RKO (cell line): ENCODE results near the gene IL12RB2.
A peak's percentile ranks its signal among the peaks of the same experiment; 100 is the strongest.

Source experiments
- DNase-seq: peaks from one replicate; pipeline ENCODE4 v3.0.0-alpha.2; 2016; ENCODE audit warnings: low spot score

The IL12RB2 gene

DNA sequence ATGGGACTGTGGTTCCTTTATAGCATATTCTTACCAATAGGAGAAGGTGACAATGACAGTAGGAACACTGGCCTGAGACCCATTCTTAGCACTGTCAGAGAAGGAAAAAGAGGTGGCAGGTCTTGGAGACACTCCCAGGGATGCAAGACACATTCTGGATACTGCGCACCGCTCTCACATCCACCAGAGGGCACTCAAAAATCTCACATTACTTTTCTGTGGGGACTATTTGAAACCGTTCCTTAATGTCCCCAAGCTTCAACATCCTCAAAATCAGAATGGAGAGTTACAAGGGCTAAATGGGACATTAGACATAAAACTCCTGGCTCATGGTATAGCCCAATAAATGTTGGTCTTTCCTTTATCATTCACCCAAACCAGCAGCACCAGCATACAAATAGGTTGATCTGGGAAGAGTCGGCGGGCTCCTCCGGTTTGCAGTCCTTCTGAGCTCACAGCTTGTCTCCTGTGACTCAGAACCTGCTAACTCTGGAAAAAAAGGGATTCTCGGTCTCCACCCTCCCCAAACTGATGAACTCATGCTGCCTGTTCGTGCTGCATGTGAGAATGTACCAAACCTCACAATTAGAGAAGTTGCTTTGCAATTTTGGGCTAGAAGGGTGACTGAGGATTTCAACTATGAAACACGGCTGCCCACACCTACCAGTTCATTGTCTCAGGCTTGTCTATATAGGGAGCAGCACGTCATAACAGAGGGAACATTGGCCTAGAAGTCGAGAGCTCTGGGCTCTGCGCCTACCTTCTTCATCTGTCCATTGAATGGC is 40.2 kb downstream of the IL12RB2 start:
- peak; percentile 84 for DNase-seq

GRCh38 chr1:67348586-67349252 is 41.0 kb downstream of the IL12RB2 start:
- no peak for DNase-seq

DNA sequence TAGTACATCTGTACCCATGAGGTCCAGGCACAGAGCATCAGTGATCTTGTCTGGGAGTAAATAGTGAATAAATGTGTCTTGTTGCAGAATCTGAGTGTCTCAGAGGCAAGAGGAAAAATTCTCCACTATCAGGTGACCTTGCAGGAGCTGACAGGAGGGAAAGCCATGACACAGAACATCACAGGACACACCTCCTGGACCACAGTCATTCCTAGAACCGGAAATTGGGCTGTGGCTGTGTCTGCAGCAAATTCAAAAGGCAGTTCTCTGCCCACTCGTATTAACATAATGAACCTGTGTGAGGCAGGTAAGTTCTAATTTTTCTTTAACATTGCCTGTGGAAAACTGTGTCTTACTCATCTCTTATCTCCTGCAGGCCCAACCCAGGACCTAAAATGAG is 43.1 kb downstream of the IL12RB2 start:
- DNase-seq: no peak

DNA sequence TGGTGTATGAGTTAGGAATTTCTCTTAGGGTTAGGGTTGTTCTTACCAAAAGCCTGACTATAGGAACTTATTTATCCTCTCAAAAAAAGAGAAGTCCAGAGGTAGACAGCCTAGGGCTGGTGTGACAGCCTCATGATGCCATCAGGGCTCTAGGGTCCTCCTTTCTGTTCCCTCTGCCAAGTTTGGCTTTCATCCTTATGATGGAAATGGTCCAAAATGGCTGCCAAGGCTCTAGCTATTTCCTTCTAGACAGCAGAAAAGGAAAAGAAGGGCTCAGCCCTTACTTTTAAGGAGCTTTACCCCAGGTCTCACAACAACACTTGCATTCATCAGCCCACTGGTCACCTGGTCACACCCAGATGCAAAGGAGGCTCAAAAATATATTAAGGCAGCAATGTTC is 44.5 kb downstream of the IL12RB2 start:
- no peak for DNase-seq

GRCh38 chr1:67355745-67356424 is 48.2 kb downstream of the IL12RB2 start:
- DNase-seq: no peak

GRCh38 chr1:67359592-67359991 is 51.9 kb downstream of the IL12RB2 start:
- no peak for DNase-seq

DNA sequence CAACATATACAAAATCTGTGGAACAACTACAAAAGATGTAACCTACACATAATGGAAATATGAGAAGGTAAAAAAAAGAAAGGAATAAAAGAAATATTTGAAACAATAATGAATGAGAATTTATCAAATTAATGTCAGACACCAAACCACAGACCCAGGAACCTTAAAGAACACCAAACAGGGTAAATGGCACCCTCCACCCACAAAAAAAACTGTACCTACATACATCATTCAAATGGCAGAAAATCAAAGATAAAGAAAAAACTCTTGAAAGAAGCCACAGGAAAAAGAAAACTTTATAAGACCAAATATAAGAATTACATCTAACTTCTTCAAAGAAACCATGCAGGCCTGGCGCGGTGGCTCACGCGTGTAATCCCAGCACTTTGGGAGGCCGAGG is 54.0 kb downstream of the IL12RB2 start:
- DNase-seq: no peak

GRCh38 chr1:67367370-67368045 is 59.8 kb downstream of the IL12RB2 start:
- DNase-seq: no peak

DNA sequence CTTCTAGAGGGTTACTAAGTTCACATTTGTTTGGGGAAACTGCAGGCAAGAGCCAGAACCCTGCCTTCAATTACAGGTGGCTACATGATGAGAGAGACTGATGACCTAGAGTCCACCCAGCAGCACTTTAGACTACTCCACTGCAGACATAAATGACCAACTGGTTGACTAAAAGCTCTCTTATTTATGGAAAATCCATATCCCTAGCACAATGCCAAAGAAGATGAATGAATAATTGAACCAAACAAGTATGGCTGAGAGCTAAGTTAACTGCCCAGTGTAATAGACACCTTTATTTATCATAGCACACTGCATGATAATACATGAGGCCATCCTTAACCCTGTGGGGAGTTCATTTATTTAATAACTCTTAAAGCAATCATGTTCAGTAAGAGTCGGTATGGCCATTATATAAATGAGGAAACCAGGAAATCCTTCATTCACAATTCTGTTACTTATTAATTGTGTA is 60.4 kb downstream of the IL12RB2 start:
- no peak for DNase-seq

- no peak for DNase-seq
Measured at GRCh38 chr1:67371043-67371442, 63.4 kb downstream of the IL12RB2 start.

- DNase-seq: peak; percentile 20
Measured at GRCh38 chr1:67371681-67372080, 64.0 kb downstream of the IL12RB2 start.

DNA sequence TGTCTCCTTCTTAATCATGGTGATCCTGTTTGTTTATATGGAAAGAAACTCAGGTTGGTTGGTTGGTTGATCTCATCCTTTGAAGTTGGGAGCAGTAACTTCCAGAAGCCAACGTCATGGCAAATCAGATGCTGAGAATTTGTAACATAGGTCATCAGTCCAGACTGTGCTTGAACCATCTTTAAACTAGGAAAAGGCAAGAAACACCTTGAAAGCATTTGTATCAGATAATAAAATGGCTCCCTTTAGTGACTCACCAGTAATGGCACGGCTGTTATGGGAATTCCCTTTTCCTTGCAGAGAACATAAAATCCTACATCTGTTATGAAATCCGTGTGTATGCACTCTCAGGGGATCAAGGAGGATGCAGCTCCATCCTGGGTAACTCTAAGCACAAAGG is 64.5 kb downstream of the IL12RB2 start:
- DNase-seq: no peak

DNA sequence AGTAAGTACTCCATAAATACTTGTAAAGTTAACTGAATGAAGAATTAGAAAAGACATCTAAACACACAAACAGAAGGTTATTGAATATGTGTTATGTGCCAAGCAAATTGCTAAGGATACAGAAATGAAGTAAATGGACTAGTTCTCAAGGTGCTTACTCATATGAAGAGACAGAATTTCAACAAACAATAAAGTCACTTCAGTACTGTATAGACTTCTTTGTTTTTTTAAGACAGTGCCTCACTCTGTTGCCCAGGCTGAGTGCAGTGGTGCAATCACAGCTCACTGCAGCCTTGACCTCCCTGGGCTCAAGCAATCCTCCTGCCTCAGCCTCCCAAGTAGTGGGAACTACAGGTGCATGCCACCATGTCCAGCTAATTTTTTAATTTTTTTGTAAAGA is 65.2 kb downstream of the IL12RB2 start:
- no peak for DNase-seq

- no peak for DNase-seq
Measured at GRCh38 chr1:67376381-67376780, 68.7 kb downstream of the IL12RB2 start.

GRCh38 chr1:67377253-67377652 is 69.6 kb downstream of the IL12RB2 start:
- DNase-seq: no peak

- DNase-seq: no peak
Measured at GRCh38 chr1:67381154-67381553, 73.5 kb downstream of the IL12RB2 start.

- DNase-seq: no peak
Measured at GRCh38 chr1:67382292-67382691, 74.6 kb downstream of the IL12RB2 start.

GRCh38 chr1:67383999-67384638 is 76.4 kb downstream of the IL12RB2 start:
- DNase-seq: no peak

GRCh38 chr1:67390041-67390887 is 82.6 kb downstream of the IL12RB2 start:
- no peak for DNase-seq

DNA sequence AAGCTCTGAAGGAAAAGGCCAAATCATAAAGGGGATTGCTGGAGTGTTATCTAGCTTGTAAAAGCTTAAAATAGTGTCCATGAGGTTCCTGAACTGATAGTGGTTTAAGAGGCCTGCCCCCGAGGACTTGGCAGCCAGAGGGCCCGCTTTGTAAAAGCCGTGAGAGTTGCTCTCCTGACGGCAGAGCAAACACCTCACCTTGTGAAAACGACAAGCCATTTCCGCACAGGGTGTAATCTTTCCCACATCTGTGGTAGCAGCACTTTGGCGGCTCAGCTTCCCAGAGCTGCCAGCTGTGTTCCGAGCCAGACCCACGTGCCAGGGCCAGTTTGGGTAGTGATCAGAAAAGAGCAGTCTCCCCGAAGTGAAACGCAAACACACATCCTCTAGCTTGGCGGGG is 85.6 kb downstream of the IL12RB2 start:
- no peak for DNase-seq

DNA sequence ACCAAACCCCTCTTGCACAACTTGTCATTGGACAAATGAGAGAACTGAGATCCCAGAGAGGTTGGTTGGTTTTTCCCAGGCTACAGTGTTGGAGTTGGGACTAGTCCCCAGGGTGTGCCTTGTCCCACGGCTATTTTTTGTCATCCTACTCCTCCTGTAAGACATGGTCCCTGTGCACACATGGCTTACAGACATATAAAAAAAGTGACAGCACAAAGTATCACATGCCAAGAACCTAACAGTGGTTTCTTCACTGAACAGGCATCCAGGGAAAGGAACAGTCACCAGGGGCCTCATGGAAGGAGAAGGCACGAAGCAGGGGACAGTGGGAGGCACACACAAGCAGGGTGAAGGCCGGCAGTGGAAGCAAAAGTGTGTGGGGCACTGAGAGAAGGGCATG is 86.1 kb downstream of the IL12RB2 start:
- DNase-seq: no peak
